ENCODE data around the gene LARP4B. TPM values are rescaled to one million over a fixed set of nuclear protein-coding genes. Genes with fewer than 3 reads are reported as not detected.

LARP4B gene
- total RNA-seq, 4 donors from 2014 or later, result 24.9 to 47.5 (median 35.2) TPM

DNA sequence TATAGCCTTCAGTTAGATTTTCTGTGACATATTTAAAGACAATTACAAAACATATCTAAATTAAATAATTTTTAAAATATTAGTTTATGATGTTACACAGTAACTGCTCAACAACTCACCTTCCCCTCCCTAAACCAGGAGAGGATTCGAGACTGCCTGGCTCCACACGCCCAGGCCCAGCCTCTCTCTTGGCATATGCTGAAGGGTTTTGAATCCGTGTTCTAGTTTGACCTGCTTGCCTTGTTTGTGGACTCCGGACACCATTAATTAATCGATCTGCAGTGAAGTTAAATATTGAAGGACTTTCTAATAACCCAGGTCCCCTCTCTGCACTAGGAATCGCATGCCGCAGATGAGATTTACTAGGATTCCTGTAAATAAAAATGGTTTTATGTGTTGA, 106.6 kb downstream of the LARP4B start:
- WGBS, 2 donors (ENCODE audit: low coverage in 1 of 2), result 93 to 94% methylated on average over 5 to 7 of the region's 7 CpGs
- Histone ChIP-seq H3K4me3 (no peak overlapping the region), H3K27me3 (no peaks in the 10 kb centered on the region), H3K36me3 (peaks cover 4 to 99% of the 10 kb centered on the region in 2 donors), H3K4me1 (no peaks in the 10 kb centered on the region), H3K9me3 (no peaks in the 10 kb centered on the region), H3K27ac (no peak overlapping the region)
- ATAC-seq, result no peak
- TF ChIP-seq POLR2A (IDR thresholded peaks at IDR 0.05) (no peak), POLR2AphosphoS5 (IDR thresholded peaks at IDR 0.05) (no peak), CTCF (IDR thresholded peaks at IDR 0.05) (no peak), EP300 (IDR thresholded peaks at IDR 0.05) (no peak)

DNA sequence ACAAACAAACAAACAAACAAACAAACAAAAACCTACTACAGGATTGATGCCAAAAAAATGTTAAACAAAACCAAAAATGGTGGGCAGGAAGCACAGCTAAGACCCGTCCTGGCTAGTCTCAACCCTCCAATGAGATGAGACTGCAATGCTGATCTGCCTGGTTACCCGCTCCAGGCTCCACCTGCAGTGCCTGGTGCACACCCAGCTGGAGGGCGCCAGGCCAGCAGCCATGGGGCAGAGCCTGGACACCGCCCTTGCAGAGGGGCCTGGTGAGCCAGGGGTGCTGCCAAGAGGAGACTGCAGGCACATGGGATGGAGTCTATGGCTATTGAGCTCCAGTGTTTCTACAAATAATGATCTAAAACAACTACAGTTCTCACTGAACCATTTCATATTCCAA, 107.0 kb downstream of the LARP4B start:
- Histone ChIP-seq H3K27me3 (no peaks in the 10 kb centered on the region), H3K4me3 (no peak overlapping the region), H3K9me3 (no peaks in the 10 kb centered on the region), H3K4me1 (no peaks in the 10 kb centered on the region), H3K27ac (no peak overlapping the region), H3K36me3 (peaks cover 4 to 100% of the 10 kb centered on the region in 2 donors)
- ATAC-seq, result no peak
- TF ChIP-seq POLR2AphosphoS5 (IDR thresholded peaks at IDR 0.05) (no peak), CTCF (IDR thresholded peaks at IDR 0.05) (no peak), EP300 (IDR thresholded peaks at IDR 0.05) (no peak), POLR2A (IDR thresholded peaks at IDR 0.05) (no peak)
- 95 to 100% methylated on average over 4 of the region's 4 CpGs for WGBS, 2 donors (ENCODE audit: low coverage in 1 of 2)

GRCh38 chr10:822661-823367, 108.7 kb downstream of the LARP4B start:
- Histone ChIP-seq H3K27ac (no peak overlapping the region), H3K9me3 (no peaks in the 10 kb centered on the region), H3K36me3 (peaks cover 0 to 100% of the 10 kb centered on the region in 2 donors), H3K4me3 (no peak overlapping the region), H3K27me3 (no peaks in the 10 kb centered on the region), H3K4me1 (no peaks in the 10 kb centered on the region)
- no peak for ATAC-seq
- WGBS, 2 donors (ENCODE audit: low coverage in 1 of 2), result 95% methylated on average over 3 of the region's 12 CpGs; no CpG with 5 or more reads in 1 of the 2 donors
- TF ChIP-seq POLR2A (IDR thresholded peaks at IDR 0.05) (no peak), CTCF (IDR thresholded peaks at IDR 0.05) (no peak), POLR2AphosphoS5 (IDR thresholded peaks at IDR 0.05) (no peak), EP300 (IDR thresholded peaks at IDR 0.05) (no peak)

GRCh38 chr10:822197-822596, 109.3 kb downstream of the LARP4B start:
- no peak for ATAC-seq
- WGBS, 2 donors (ENCODE audit: low coverage in 1 of 2), result 100% methylated on average over 1 of the region's 12 CpGs
- Histone ChIP-seq H3K4me1 (no peaks in the 10 kb centered on the region), H3K27ac (no peak overlapping the region), H3K36me3 (peaks cover 0 to 100% of the 10 kb centered on the region in 2 donors), H3K27me3 (no peaks in the 10 kb centered on the region), H3K4me3 (no peak overlapping the region), H3K9me3 (no peaks in the 10 kb centered on the region)
- TF ChIP-seq CTCF (IDR thresholded peaks at IDR 0.05), result no peak
- no peak for TF ChIP-seq POLR2AphosphoS5 (IDR thresholded peaks at IDR 0.05)
- TF ChIP-seq EP300 (IDR thresholded peaks at IDR 0.05), result no peak
- TF ChIP-seq POLR2A (IDR thresholded peaks at IDR 0.05), result no peak

DNA sequence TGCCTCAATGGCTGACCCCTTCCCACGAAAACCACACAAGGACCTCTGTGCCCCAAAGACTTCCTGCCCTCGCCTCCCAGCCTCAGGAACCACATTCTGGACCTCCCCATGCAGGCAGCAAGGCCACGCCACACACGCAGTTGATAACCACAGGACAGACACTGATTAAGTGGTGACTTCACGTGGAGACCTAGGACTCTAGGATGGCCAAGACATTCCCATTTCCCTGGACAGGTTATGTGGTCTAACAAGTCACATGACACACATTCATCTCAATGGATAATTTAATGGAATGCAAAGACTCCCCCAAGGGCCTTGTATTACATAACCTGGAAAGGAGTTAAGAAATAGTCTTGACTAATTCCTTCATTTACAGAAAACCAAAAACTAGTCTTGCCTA, 110.2 kb downstream of the LARP4B start:
- Histone ChIP-seq H3K4me1 (no peaks in the 10 kb centered on the region), H3K4me3 (no peak overlapping the region), H3K9me3 (no peaks in the 10 kb centered on the region), H3K27ac (no peak overlapping the region), H3K36me3 (peaks cover 0 to 100% of the 10 kb centered on the region in 2 donors), H3K27me3 (no peaks in the 10 kb centered on the region)
- peak; percentile 40 for ATAC-seq
- WGBS, 2 donors (ENCODE audit: low coverage in 1 of 2), result 91 to 95% methylated on average over 4 of the region's 5 CpGs
- TF ChIP-seq CTCF (IDR thresholded peaks at IDR 0.05) (no peak), EP300 (IDR thresholded peaks at IDR 0.05) (no peak)

Measured in gastroesophageal sphincter (tissue), 4 donors.